ENCODE measurements around the gene STEAP4. TPM values are rescaled to one million over a fixed set of nuclear protein-coding genes. Genes with fewer than 3 reads are reported as not detected.
A peak's percentile ranks its signal among the peaks of the same experiment; 100 is the strongest.

STEAP4 gene
- total RNA-seq, 2 donors from 2014 or later, result 0.10 to 0.42 TPM

- DNase-seq (no peak), ATAC-seq (no peak)
- Mint-ChIP-seq H3K4me1 (no peaks in the 10 kb centered on the region), H3K36me3 (ENCODE audit: low read depth) (no peaks in the 10 kb centered on the region), H3K4me3 (no peak overlapping the region), H3K27ac (no peak overlapping the region), H3K27me3 (peaks cover 14% of the 10 kb centered on the region)
- no peaks in the 10 kb centered on the region for H3K9me3 ChIP-seq (ENCODE audit: control insufficient read depth, low read length, poor library complexity, severe bottlenecking)
Measured at GRCh38 chr7:88329532-88330463, 23.1 kb upstream of the STEAP4 start.

GRCh38 chr7:88328787-88329186, 22.1 kb upstream of the STEAP4 start:
- no peaks in the 10 kb centered on the region for H3K9me3 ChIP-seq (ENCODE audit: control insufficient read depth, low read length, poor library complexity, severe bottlenecking)
- Mint-ChIP-seq H3K4me1 (no peaks in the 10 kb centered on the region), H3K4me3 (no peak overlapping the region), H3K27me3 (peaks cover 7% of the 10 kb centered on the region), H3K27ac (no peak overlapping the region), H3K36me3 (ENCODE audit: low read depth) (no peaks in the 10 kb centered on the region)
- ATAC-seq (no peak), DNase-seq (no peak)

- no peak overlapping the region for H3K27ac Mint-ChIP-seq
- DNase-seq, result no peak
- no peaks in the 10 kb centered on the region for H3K9me3 ChIP-seq (ENCODE audit: control insufficient read depth, low read length, poor library complexity, severe bottlenecking)
Measured at GRCh38 chr7:88324699-88325098, 18.0 kb upstream of the STEAP4 start.

GRCh38 chr7:88322151-88322550, 15.5 kb upstream of the STEAP4 start:
- Mint-ChIP-seq H3K36me3 (ENCODE audit: low read depth) (no peaks in the 10 kb centered on the region), H3K27ac (no peak overlapping the region), H3K27me3 (peaks cover 7% of the 10 kb centered on the region), H3K4me3 (no peak overlapping the region), H3K4me1 (peaks cover 3% of the 10 kb centered on the region)
- ATAC-seq (no peak), DNase-seq (no peak)
- no peaks in the 10 kb centered on the region for H3K9me3 ChIP-seq (ENCODE audit: control insufficient read depth, low read length, poor library complexity, severe bottlenecking)

More at GRCh38 chr7:88324699-88325098, 18.0 kb upstream of the STEAP4 start:
- H3K4me1 Mint-ChIP-seq, result peaks cover 3% of the 10 kb centered on the region
- no peaks in the 10 kb centered on the region for H3K36me3 Mint-ChIP-seq (ENCODE audit: low read depth)
- ATAC-seq, result no peak
- H3K27me3 Mint-ChIP-seq, result no peaks in the 10 kb centered on the region
- no peak overlapping the region for H3K4me3 Mint-ChIP-seq

- Mint-ChIP-seq H3K27ac (no peak overlapping the region), H3K4me1 (peaks cover 3% of the 10 kb centered on the region)
Measured at GRCh38 chr7:88321694-88322093, 15.0 kb upstream of the STEAP4 start.

GRCh38 chr7:88318196-88318595, 11.5 kb upstream of the STEAP4 start:
- H3K9me3 ChIP-seq (ENCODE audit: control insufficient read depth, low read length, poor library complexity, severe bottlenecking), result no peaks in the 10 kb centered on the region
- peaks cover 3% of the 10 kb centered on the region for H3K4me1 Mint-ChIP-seq
- H3K4me3 Mint-ChIP-seq, result no peak overlapping the region
- no peaks in the 10 kb centered on the region for H3K36me3 Mint-ChIP-seq (ENCODE audit: low read depth)
- ATAC-seq (no peak), DNase-seq (no peak)
- H3K27ac Mint-ChIP-seq, result no peak overlapping the region
- H3K27me3 Mint-ChIP-seq, result peaks cover 18% of the 10 kb centered on the region

More at GRCh38 chr7:88321694-88322093, 15.0 kb upstream of the STEAP4 start:
- H3K27me3 Mint-ChIP-seq, result peaks cover 7% of the 10 kb centered on the region
- H3K9me3 ChIP-seq (ENCODE audit: control insufficient read depth, low read length, poor library complexity, severe bottlenecking), result no peaks in the 10 kb centered on the region
- H3K4me3 Mint-ChIP-seq, result no peak overlapping the region
- H3K36me3 Mint-ChIP-seq (ENCODE audit: low read depth), result no peaks in the 10 kb centered on the region
- ATAC-seq, result no peak
- DNase-seq, result no peak

GRCh38 chr7:88317422-88317821, 10.7 kb upstream of the STEAP4 start:
- H3K9me3 ChIP-seq (ENCODE audit: control insufficient read depth, low read length, poor library complexity, severe bottlenecking), result no peaks in the 10 kb centered on the region
- Mint-ChIP-seq H3K4me3 (no peak overlapping the region), H3K27ac (no peak overlapping the region), H3K36me3 (ENCODE audit: low read depth) (no peaks in the 10 kb centered on the region), H3K27me3 (peaks cover 20% of the 10 kb centered on the region), H3K4me1 (peaks cover 3% of the 10 kb centered on the region)
- DNase-seq (no peak), ATAC-seq (no peak)

- no peak overlapping the region for H3K4me3 Mint-ChIP-seq
- H3K27ac Mint-ChIP-seq, result no peak overlapping the region
- H3K4me1 Mint-ChIP-seq, result no peaks in the 10 kb centered on the region
- peaks cover 28% of the 10 kb centered on the region for H3K27me3 Mint-ChIP-seq
- H3K9me3 ChIP-seq (ENCODE audit: control insufficient read depth, low read length, poor library complexity, severe bottlenecking), result no peaks in the 10 kb centered on the region
- no peak for ATAC-seq
- DNase-seq, result no peak
- no peaks in the 10 kb centered on the region for H3K36me3 Mint-ChIP-seq (ENCODE audit: low read depth)
Measured at GRCh38 chr7:88316456-88316855, 9.8 kb upstream of the STEAP4 start.

GRCh38 chr7:88315522-88315921, 8.8 kb upstream of the STEAP4 start:
- no peak for DNase-seq
- no peak for ATAC-seq
- no peaks in the 10 kb centered on the region for H3K9me3 ChIP-seq (ENCODE audit: control insufficient read depth, low read length, poor library complexity, severe bottlenecking)
- Mint-ChIP-seq H3K27me3 (peaks cover 32% of the 10 kb centered on the region), H3K4me1 (no peaks in the 10 kb centered on the region), H3K4me3 (no peak overlapping the region), H3K27ac (no peak overlapping the region), H3K36me3 (ENCODE audit: low read depth) (no peaks in the 10 kb centered on the region)

GRCh38 chr7:88314061-88314491, 7.4 kb upstream of the STEAP4 start:
- ATAC-seq, result no peak
- Mint-ChIP-seq H3K4me1 (no peaks in the 10 kb centered on the region), H3K27me3 (peaks cover 37% of the 10 kb centered on the region), H3K36me3 (ENCODE audit: low read depth) (no peaks in the 10 kb centered on the region), H3K27ac (no peak overlapping the region), H3K4me3 (no peak overlapping the region)
- H3K9me3 ChIP-seq (ENCODE audit: control insufficient read depth, low read length, poor library complexity, severe bottlenecking), result no peaks in the 10 kb centered on the region
- DNase-seq, result no peak

GRCh38 chr7:88312061-88312663, 5.5 kb upstream of the STEAP4 start:
- Mint-ChIP-seq H3K27me3 (peaks cover 43% of the 10 kb centered on the region), H3K4me3 (no peak overlapping the region), H3K36me3 (ENCODE audit: low read depth) (no peaks in the 10 kb centered on the region), H3K27ac (no peak overlapping the region), H3K4me1 (no peaks in the 10 kb centered on the region)
- DNase-seq (no peak), ATAC-seq (no peak)
- no peaks in the 10 kb centered on the region for H3K9me3 ChIP-seq (ENCODE audit: control insufficient read depth, low read length, poor library complexity, severe bottlenecking)

- Mint-ChIP-seq H3K27me3 (peaks cover 49% of the 10 kb centered on the region), H3K36me3 (ENCODE audit: low read depth) (no peaks in the 10 kb centered on the region), H3K27ac (no peak overlapping the region), H3K4me1 (peaks cover 2% of the 10 kb centered on the region), H3K4me3 (no peak overlapping the region)
- H3K9me3 ChIP-seq (ENCODE audit: control insufficient read depth, low read length, poor library complexity, severe bottlenecking), result no peaks in the 10 kb centered on the region
- no peak for DNase-seq
- ATAC-seq, result no peak
Measured at GRCh38 chr7:88311675-88312036, 5.0 kb upstream of the STEAP4 start.

- DNase-seq (no peak), ATAC-seq (no peak)
- Mint-ChIP-seq H3K27ac (peak overlapping the region; percentile 41), H3K27me3 (peaks cover 54% of the 10 kb centered on the region), H3K4me1 (peaks cover 5% of the 10 kb centered on the region), H3K36me3 (ENCODE audit: low read depth) (no peaks in the 10 kb centered on the region), H3K4me3 (no peak overlapping the region)
- H3K9me3 ChIP-seq (ENCODE audit: control insufficient read depth, low read length, poor library complexity, severe bottlenecking), result no peaks in the 10 kb centered on the region
Measured at GRCh38 chr7:88310956-88311674, 4.4 kb upstream of the STEAP4 start.
